PFSK-1 (cell line): Measurements from ENCODE around the gene PTH1R.

Experiments used
- POLR2AphosphoS5 ChIP-seq: IDR thresholded peaks from 2 replicates; pipeline ENCODE4 v1.6.1; 2012; ENCODE audit warnings: low read depth, mild to moderate bottlenecking, control low read depth, low read length, moderate library complexity
- SIN3A ChIP-seq: IDR thresholded peaks from 2 replicates; pipeline ENCODE4 v1.6.1; 2012; ENCODE audit warnings: mild to moderate bottlenecking, low read length, moderate library complexity, borderline replicate concordance; ENCODE audit not compliant: insufficient read depth
- TAF1 ChIP-seq: IDR thresholded peaks from 2 replicates; pipeline ENCODE4 v1.6.1; 2012; ENCODE audit warnings: low read length, control low read depth, borderline replicate concordance; ENCODE audit not compliant: insufficient read depth
- TF ChIP-seq, protein P1 (sequence below), 2 experiments: IDR thresholded peaks; 2 replicates each; pipeline versions ENCODE4 v1.6.1 to v1.8.0; 2011 to 2012; ENCODE audit warnings: low read depth in 2 of 2, low read length in 2 of 2, control low read depth in 1 of 2, inconsistent platforms in 1 of 2, mild to moderate bottlenecking in 1 of 2, moderate library complexity in 1 of 2; ENCODE audit not compliant: insufficient read depth in 1 of 2

DNA sequence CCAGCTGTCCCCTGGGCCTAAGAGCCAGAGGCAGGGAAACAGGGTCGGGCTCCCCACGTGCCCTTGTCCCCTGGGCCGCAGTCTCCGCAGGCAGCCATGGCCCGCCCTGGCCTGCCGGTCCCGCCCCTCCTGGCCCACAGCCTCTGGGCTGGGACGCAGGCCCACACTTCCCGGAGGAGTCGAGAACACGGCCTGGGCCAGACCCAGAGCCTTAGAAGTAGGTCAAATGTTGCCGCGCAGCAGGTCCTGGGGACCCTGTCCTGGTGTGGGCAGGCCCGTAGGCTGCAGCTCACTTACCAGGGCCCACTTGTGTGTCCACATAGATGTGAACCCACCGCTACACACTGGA, 10.0 kb upstream of the PTH1R start:
- TF ChIP-seq, protein P1, sequence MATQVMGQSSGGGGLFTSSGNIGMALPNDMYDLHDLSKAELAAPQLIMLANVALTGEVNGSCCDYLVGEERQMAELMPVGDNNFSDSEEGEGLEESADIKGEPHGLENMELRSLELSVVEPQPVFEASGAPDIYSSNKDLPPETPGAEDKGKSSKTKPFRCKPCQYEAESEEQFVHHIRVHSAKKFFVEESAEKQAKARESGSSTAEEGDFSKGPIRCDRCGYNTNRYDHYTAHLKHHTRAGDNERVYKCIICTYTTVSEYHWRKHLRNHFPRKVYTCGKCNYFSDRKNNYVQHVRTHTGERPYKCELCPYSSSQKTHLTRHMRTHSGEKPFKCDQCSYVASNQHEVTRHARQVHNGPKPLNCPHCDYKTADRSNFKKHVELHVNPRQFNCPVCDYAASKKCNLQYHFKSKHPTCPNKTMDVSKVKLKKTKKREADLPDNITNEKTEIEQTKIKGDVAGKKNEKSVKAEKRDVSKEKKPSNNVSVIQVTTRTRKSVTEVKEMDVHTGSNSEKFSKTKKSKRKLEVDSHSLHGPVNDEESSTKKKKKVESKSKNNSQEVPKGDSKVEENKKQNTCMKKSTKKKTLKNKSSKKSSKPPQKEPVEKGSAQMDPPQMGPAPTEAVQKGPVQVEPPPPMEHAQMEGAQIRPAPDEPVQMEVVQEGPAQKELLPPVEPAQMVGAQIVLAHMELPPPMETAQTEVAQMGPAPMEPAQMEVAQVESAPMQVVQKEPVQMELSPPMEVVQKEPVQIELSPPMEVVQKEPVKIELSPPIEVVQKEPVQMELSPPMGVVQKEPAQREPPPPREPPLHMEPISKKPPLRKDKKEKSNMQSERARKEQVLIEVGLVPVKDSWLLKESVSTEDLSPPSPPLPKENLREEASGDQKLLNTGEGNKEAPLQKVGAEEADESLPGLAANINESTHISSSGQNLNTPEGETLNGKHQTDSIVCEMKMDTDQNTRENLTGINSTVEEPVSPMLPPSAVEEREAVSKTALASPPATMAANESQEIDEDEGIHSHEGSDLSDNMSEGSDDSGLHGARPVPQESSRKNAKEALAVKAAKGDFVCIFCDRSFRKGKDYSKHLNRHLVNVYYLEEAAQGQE (IDR thresholded peaks at IDR 0.05; ENCODE audit: insufficient read depth in 1 of 2, low read depth in 2 of 2, low read length in 2 of 2): no peak
- TF ChIP-seq POLR2AphosphoS5 (no peak), TAF1 (no peak), SIN3A (no peak)
